Tibial nerve (tissue), 4 donors: ENCODE results near the gene PACSIN3. TPM values are rescaled to one million over a fixed set of nuclear protein-coding genes. Genes with fewer than 3 reads are reported as not detected.
"Not testable (repeated sequence)": the region's sequence is repeated elsewhere in the genome, so short reads cannot be mapped to it uniquely, and the experiment has no call there.

Experiments
- DNase-seq, 2 donors: peaks; one replicate each; pipeline ENCODE4 v3.0.0-alpha.2; 2019; ENCODE audit warnings: low spot score in 2 of 2
- H3K27ac ChIP-seq, 4 donors: fragments of 200-600 bp; sonication (generic) in 3 of 4; one replicate each; pipeline ENCODE4 v1.5.1; 2017 to 2019; ENCODE audit warnings: mild to moderate bottlenecking in 1 of 4
- H3K27me3 ChIP-seq, 2 donors: fragments of 200-600 bp; sonication (generic) in 1 of 2; one replicate each; pipeline versions ENCODE4 v1.5.1 to v1.6.0; 2017 to 2019
- H3K36me3 ChIP-seq, 3 donors: fragments of 200-600 bp; sonication (generic); one replicate each; pipeline ENCODE4 v1.5.1; 2018 to 2019
- H3K4me1 ChIP-seq, 4 donors: fragments of 200-600 bp; sonication (generic) in 3 of 4; one replicate each; pipeline ENCODE4 v1.5.1; 2017 to 2019
- H3K4me3 ChIP-seq, 4 donors: fragments of 200-600 bp; sonication (generic) in 3 of 4; one replicate each; pipeline ENCODE4 v1.5.1; 2017 to 2019; ENCODE audit warnings: mild to moderate bottlenecking in 1 of 4, moderate library complexity in 1 of 4
- H3K9me3 ChIP-seq, 4 donors: fragments of 200-600 bp; sonication (generic) in 3 of 4; one replicate each; pipeline ENCODE4 v1.5.1; 2017 to 2019
- EP300 ChIP-seq, 2 donors: sonication (generic); formaldehyde crosslinking; IDR thresholded peaks; one replicate each; pipeline ENCODE4 v1.6.1; 2017; ENCODE audit warnings: antibody characterized with exemption in 2 of 2, mild to moderate bottlenecking in 1 of 2
- POLR2A ChIP-seq, 2 donors: fragments of 450-650 bp; IDR thresholded peaks; one replicate each; pipeline ENCODE4 v1.6.1; 2017; ENCODE audit warnings: antibody characterized with exemption in 2 of 2, mild to moderate bottlenecking in 2 of 2, moderate library complexity in 2 of 2
- WGBS, 2 donors: methylation state at CpG; one replicate each; pipeline ENCODE4 v1.1.5; 2018; 5-methylcytosine and 5-hydroxymethylcytosine counted together
- total RNA-seq, 4 donors: library from RNA; depleted of rRNA; stranded (reverse); fragments of >200 nt; gene quantifications; one replicate each; pipeline ENCODE4 v1.1.0, GENCODE V29; 2016
- TF ChIP-seq, protein P1 (sequence below), 5 experiments: fragments of 200-600 bp in 3 of 5; fragments of 450-650 bp in 2 of 5; sonication (generic) in 3 of 5; IDR thresholded peaks; one replicate each; pipeline ENCODE4 v1.5.1; 2016 to 2019; ENCODE audit warnings: antibody characterized with exemption in 5 of 5, mild to moderate bottlenecking in 3 of 5, moderate library complexity in 2 of 5

Gene PACSIN3
- total RNA-seq, 4 donors from 2014 or later, result 44.8 to 69.0 (median 61.6) TPM

DNA sequence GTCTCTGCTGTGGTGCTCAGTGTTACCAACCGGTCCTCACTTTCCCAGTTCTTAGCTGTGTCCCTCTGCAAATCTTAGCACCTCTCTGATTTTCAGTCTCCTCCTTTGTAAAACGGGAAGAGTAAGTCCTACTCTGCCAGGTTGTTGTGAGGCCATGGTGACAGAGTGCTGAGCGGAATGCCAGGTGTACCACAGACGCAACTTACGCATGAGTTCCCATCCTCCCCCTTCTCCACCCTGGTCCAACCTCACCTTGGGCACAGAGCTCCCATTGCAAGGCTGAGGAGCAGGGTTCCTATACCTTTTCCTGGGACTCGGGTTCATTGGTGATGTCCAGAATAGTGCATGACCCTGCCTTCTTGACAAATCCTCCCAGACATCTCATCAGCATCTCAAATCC is 21.2 kb upstream of the PACSIN3 start:
- TF ChIP-seq EP300 (IDR thresholded peaks at IDR 0.05), result no peak
- TF ChIP-seq, protein P1, sequence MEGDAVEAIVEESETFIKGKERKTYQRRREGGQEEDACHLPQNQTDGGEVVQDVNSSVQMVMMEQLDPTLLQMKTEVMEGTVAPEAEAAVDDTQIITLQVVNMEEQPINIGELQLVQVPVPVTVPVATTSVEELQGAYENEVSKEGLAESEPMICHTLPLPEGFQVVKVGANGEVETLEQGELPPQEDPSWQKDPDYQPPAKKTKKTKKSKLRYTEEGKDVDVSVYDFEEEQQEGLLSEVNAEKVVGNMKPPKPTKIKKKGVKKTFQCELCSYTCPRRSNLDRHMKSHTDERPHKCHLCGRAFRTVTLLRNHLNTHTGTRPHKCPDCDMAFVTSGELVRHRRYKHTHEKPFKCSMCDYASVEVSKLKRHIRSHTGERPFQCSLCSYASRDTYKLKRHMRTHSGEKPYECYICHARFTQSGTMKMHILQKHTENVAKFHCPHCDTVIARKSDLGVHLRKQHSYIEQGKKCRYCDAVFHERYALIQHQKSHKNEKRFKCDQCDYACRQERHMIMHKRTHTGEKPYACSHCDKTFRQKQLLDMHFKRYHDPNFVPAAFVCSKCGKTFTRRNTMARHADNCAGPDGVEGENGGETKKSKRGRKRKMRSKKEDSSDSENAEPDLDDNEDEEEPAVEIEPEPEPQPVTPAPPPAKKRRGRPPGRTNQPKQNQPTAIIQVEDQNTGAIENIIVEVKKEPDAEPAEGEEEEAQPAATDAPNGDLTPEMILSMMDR (IDR thresholded peaks at IDR 0.05), result no peak
- no peak for TF ChIP-seq POLR2A (IDR thresholded peaks at IDR 0.05)
- Histone ChIP-seq H3K36me3 (no peaks in the 10 kb centered on the region), H3K27ac (no peak overlapping the region), H3K4me1 (no peaks in the 10 kb centered on the region), H3K27me3 (no peaks in the 10 kb centered on the region), H3K4me3 (no peak overlapping the region), H3K9me3 (no peaks in the 10 kb centered on the region)
- 85 to 91% methylated on average over 6 of the region's 6 CpGs for WGBS, 2 donors
- no peak for DNase-seq

DNA sequence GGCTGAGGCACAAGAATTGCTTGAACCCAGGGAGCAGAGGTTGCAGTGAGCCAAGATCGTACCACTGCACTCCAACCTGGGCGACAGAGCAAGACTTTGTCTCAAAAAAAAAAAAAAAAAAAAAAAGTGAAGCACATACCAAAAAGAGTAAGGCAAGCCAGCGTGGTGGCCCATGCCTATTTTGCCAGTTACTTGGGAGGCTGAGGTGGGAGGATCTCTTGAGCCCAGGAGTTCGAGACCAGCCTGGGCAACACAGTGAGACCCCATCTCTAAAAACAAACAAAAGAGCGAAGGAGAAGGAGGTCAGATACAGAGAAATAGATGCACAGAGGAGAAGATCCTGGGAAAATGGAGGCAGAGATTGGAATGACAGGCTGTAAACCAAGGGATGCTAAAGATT is 20.3 kb upstream of the PACSIN3 start:
- not testable (repeated sequence) for H3K4me1 ChIP-seq
- WGBS, 2 donors, result 92 to 93% methylated on average over 5 of the region's 5 CpGs

DNA sequence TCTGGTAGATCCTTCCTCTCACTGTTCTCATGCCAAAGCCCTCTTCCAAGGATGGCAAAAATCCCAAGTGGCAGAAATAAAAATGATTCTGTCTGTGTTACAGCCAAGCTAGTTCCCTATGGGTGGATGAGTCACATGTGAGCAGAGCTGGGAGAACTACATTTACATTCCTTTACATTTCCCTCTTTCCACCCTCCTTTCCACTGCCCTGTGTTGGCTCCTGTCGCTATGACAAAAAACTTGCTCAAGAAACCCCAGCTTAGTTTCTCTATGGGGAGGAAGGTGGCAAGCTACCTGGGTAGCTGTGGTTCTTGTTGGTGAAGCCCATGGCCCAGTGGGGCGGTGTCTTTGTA is 18.4 kb upstream of the PACSIN3 start:
- Histone ChIP-seq H3K27ac (no peak overlapping the region), H3K4me1 (no peaks in the 10 kb centered on the region), H3K36me3 (no peaks in the 10 kb centered on the region), H3K27me3 (no peaks in the 10 kb centered on the region), H3K4me3 (no peak overlapping the region), H3K9me3 (no peaks in the 10 kb centered on the region)
- WGBS, 2 donors, result 66 to 76% methylated on average over 2 of the region's 2 CpGs
- TF ChIP-seq EP300 (IDR thresholded peaks at IDR 0.05) (no peak), POLR2A (IDR thresholded peaks at IDR 0.05) (no peak)
- TF ChIP-seq, protein P1 (IDR thresholded peaks at IDR 0.05), result no peak
- DNase-seq, result no peak

More for the DNA sequence above, 20.3 kb upstream of the PACSIN3 start:
- not testable (repeated sequence) for H3K4me3 ChIP-seq, H3K9me3 ChIP-seq, H3K27me3 ChIP-seq, H3K36me3 ChIP-seq, H3K27ac ChIP-seq, DNase-seq

DNA sequence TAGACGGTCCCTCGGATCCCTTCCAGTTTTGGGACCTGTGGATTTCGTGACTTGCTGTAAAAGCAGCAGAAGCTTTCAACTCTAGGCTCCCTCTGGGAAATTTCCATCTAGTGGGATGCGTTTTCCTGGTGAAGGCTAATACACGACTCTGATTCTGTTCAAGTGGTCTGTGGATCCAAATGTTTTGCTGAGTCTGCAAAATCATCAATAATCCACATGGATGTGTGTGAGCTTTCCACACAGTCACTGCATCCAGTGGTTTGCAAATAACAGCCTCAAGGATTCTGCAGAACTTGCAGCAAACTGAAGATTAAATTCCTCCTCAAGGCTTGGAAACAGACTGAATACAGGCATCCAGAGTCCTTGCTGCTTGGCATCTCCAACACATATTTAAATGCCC is 16.3 kb upstream of the PACSIN3 start:
- no peaks in the 10 kb centered on the region for H3K9me3 ChIP-seq
- H3K27me3 ChIP-seq, result no peaks in the 10 kb centered on the region
- TF ChIP-seq POLR2A (IDR thresholded peaks at IDR 0.05) (no peak), EP300 (IDR thresholded peaks at IDR 0.05) (no peak)
- TF ChIP-seq, protein P1 (IDR thresholded peaks at IDR 0.05), result no peak
- H3K4me1 ChIP-seq, result no peaks in the 10 kb centered on the region
- H3K27ac ChIP-seq, result no peak overlapping the region
- no peak overlapping the region for H3K4me3 ChIP-seq
- no peaks in the 10 kb centered on the region for H3K36me3 ChIP-seq
- no peak for DNase-seq
- WGBS, 2 donors, result 60 to 70% methylated on average over 5 of the region's 5 CpGs

DNA sequence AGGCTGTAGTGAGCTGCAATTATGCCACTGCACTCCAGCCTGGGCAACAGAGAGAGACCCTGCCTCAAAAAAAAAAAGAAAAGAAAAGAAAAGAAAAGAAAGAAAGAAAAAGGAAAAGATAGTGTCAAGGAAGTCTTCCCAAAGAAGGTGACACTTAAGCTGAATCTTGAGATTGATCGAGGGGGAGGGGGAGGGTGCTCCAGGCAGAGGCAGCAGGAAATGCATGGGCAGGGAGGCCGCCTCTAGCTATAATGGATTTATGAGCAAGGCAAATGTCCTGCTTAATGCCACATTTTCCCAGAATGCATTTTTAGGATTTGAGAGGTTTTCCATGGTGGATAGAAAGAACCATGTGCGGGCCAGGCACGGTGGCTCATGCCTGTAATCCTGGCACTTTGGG is 14.8 kb upstream of the PACSIN3 start:
- Histone ChIP-seq H3K27ac (no peak overlapping the region), H3K27me3 (no peaks in the 10 kb centered on the region), H3K36me3 (no peaks in the 10 kb centered on the region), H3K9me3 (no peaks in the 10 kb centered on the region), H3K4me1 (no peaks in the 10 kb centered on the region), H3K4me3 (no peak overlapping the region)
- WGBS, 2 donors, result 77 to 80% methylated on average over 4 of the region's 4 CpGs
- TF ChIP-seq EP300 (IDR thresholded peaks at IDR 0.05) (no peak), POLR2A (IDR thresholded peaks at IDR 0.05) (no peak)
- TF ChIP-seq, protein P1 (IDR thresholded peaks at IDR 0.05), result no peak
- DNase-seq, result no peak

DNA sequence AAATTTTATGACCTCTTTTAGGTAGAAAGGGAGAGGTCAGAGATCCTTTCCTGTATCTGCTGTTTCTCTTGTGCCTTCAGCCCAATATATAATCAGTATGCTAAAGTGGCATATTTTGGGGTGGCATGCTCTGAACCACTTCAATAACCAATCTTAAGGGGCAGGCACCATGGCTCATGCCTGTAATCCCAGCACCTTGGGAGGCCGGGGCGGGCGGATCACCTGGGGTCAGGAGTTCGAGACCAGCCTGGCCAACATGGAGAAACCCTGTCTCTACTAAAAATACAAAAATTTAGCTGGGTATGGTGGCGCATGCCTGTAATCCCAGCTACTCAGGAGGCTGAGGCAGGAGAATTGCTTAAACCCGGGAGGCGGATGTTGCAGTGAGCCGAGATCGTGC is 11.9 kb upstream of the PACSIN3 start:
- not testable (repeated sequence) for H3K4me3 ChIP-seq, H3K9me3 ChIP-seq, H3K36me3 ChIP-seq, H3K4me1 ChIP-seq, H3K27me3 ChIP-seq, H3K27ac ChIP-seq, DNase-seq
- 91 to 96% methylated on average over 9 of the region's 9 CpGs for WGBS, 2 donors
